Osteoblast (primary cell): ENCODE measurements around the gene TBX4. TPM values are rescaled to one million over a fixed set of nuclear protein-coding genes. Genes with fewer than 3 reads are reported as not detected.

Experiments used
- DNase-seq: peaks from one replicate; pipeline ENCODE4 v3.0.0; 2011; ENCODE audit warnings: low spot score, mixed read lengths; ENCODE audit not compliant: insufficient read length; ENCODE audit errors: missing footprints
- H2AFZ ChIP-seq: 2 replicates; pipeline ENCODE4 v1.6.0; 2011; ENCODE audit warnings: mild to moderate bottlenecking, low read length
- H3K27ac ChIP-seq: 2 replicates; pipeline ENCODE4 v1.5.1; 2011; ENCODE audit warnings: mild to moderate bottlenecking, low read depth, low read length, moderate library complexity
- H3K27me3 ChIP-seq: 2 replicates; pipeline ENCODE4 v1.6.0; 2012; ENCODE audit warnings: mild to moderate bottlenecking, control low read depth, inconsistent platforms, low read length, moderate library complexity; ENCODE audit not compliant: insufficient read depth
- H3K36me3 ChIP-seq: 2 replicates; pipeline ENCODE4 v1.5.1; 2011; ENCODE audit warnings: mild to moderate bottlenecking, low read length, control low read depth, moderate library complexity; ENCODE audit not compliant: insufficient read depth
- H3K4me1 ChIP-seq: 2 replicates; pipeline ENCODE4 v1.5.1; 2011; ENCODE audit warnings: mild to moderate bottlenecking, low read length, control low read depth, moderate library complexity; ENCODE audit not compliant: insufficient read depth
- H3K4me2 ChIP-seq: 2 replicates; pipeline ENCODE4 v1.6.0; 2011; ENCODE audit warnings: mild to moderate bottlenecking, low read length; ENCODE audit not compliant: insufficient read depth
- H3K4me3 ChIP-seq: fragments of 200-600 bp; sonication (generic); 3 replicates; pipeline ENCODE4 v1.5.1; 2012; ENCODE audit warnings: mild to moderate bottlenecking, low read length, inconsistent platforms; ENCODE audit not compliant: insufficient read depth
- H3K79me2 ChIP-seq: 2 replicates; pipeline ENCODE4 v1.6.0; 2012; ENCODE audit warnings: mild to moderate bottlenecking, low read length, control low read depth, inconsistent platforms; ENCODE audit not compliant: insufficient read depth
- H3K9me3 ChIP-seq: 2 replicates; pipeline ENCODE4 v1.5.1; 2011; ENCODE audit warnings: low read depth, low read length, control low read depth
- H4K20me1 ChIP-seq: 2 replicates; pipeline ENCODE4 v1.6.0; 2012; ENCODE audit warnings: mild to moderate bottlenecking, low read length, control low read depth; ENCODE audit not compliant: insufficient read depth
- CTCF ChIP-seq: IDR thresholded peaks from 2 replicates; pipeline ENCODE4 v1.5.1; 2011; ENCODE audit warnings: mild to moderate bottlenecking, low read depth, low read length, moderate library complexity; ENCODE audit errors: extremely low read depth
- total RNA-seq: library from RNA; depleted of rRNA; stranded (reverse); fragments of >200 nt; gene quantifications from 2 replicates; pipeline ENCODE4 v1.2.3, GENCODE V29; 2012

The TBX4 gene
- total RNA-seq, 1 donor: not detected

GRCh38 chr17:61534414-61534813, 82.2 kb downstream of the TBX4 start:
- Histone ChIP-seq H3K27ac (no peak overlapping the region), H3K79me2 (no peaks in the 10 kb centered on the region), H3K4me3 (no peak overlapping the region), H3K4me1 (no peaks in the 10 kb centered on the region), H3K27me3 (no peaks in the 10 kb centered on the region), H3K36me3 (no peaks in the 10 kb centered on the region), H3K4me2 (no peak overlapping the region), H3K9me3 (no peaks in the 10 kb centered on the region), H4K20me1 (no peaks in the 10 kb centered on the region), H2AFZ (no peak overlapping the region)
- DNase-seq: no peak
- TF ChIP-seq CTCF: no peak

Other genes with a start within 250 kb of the TBX4 start
- gene TBX2, start 52.6 kb upstream of the TBX4 start, total RNA-seq: 10.3 and 11.6 TPM in 2 replicates
- gene NACA2, start 138.8 kb downstream of the TBX4 start, total RNA-seq: under 0.01 TPM in 1 of 2 replicates, not detected in the other